ENCODE data around the gene HARBI1.

Gene HARBI1

GRCh38 chr11:46574656-46575055, 42.4 kb downstream of the HARBI1 start:
- no peak overlapping the region for H3K4me3 ChIP-seq (ENCODE audit: low read depth, low read length)
- TF ChIP-seq, protein P1, sequence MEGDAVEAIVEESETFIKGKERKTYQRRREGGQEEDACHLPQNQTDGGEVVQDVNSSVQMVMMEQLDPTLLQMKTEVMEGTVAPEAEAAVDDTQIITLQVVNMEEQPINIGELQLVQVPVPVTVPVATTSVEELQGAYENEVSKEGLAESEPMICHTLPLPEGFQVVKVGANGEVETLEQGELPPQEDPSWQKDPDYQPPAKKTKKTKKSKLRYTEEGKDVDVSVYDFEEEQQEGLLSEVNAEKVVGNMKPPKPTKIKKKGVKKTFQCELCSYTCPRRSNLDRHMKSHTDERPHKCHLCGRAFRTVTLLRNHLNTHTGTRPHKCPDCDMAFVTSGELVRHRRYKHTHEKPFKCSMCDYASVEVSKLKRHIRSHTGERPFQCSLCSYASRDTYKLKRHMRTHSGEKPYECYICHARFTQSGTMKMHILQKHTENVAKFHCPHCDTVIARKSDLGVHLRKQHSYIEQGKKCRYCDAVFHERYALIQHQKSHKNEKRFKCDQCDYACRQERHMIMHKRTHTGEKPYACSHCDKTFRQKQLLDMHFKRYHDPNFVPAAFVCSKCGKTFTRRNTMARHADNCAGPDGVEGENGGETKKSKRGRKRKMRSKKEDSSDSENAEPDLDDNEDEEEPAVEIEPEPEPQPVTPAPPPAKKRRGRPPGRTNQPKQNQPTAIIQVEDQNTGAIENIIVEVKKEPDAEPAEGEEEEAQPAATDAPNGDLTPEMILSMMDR (IDR thresholded peaks at IDR 0.05; ENCODE audit: low read depth, low read length, missing control alignments), result no peak
- DNase-seq (ENCODE audit: low read depth), result no peak

- no peak for DNase-seq (ENCODE audit: low read depth)
- TF ChIP-seq, protein P1 (IDR thresholded peaks at IDR 0.05; ENCODE audit: low read depth, low read length, missing control alignments), result no peak
Observed at GRCh38 chr11:46570790-46571398, 46.1 kb downstream of the HARBI1 start.

DNA sequence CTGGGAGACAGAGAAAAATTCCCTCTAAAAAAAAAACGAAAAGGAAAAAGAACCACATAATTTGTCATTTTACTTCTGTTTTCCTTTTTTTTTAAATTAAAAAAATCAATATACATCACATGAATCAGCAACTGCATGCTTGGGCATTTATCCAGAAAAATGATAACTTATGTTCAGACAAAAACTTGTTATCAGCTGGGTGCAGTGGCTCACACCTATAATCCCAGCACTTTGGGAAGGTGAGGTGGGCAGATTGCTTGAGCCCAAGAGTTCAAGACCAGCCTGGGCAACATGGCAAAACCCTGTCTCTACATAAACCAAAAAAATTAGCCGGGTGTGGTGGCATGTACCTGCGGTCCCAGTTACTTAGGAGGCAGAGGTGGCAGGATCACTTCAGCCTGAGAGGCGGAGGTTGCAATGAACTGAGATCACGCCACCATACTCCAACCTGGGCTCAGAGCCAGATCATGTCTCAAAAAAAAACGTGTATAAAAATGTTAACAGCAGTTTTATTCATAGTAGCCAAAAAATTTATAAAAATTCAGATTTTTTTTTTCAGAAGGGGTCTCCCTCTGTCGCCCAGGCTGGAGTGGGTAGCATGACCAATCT, 51.7 kb downstream of the HARBI1 start:
- no peak for DNase-seq (ENCODE audit: low read depth)
- H3K4me3 ChIP-seq (ENCODE audit: low read depth, low read length), result no peak overlapping the region
- TF ChIP-seq, protein P1 (IDR thresholded peaks at IDR 0.05; ENCODE audit: low read depth, low read length, missing control alignments), result no peak

More at GRCh38 chr11:46570790-46571398, 46.1 kb downstream of the HARBI1 start:
- H3K4me3 ChIP-seq (ENCODE audit: low read depth, low read length), result no peak overlapping the region

DNA sequence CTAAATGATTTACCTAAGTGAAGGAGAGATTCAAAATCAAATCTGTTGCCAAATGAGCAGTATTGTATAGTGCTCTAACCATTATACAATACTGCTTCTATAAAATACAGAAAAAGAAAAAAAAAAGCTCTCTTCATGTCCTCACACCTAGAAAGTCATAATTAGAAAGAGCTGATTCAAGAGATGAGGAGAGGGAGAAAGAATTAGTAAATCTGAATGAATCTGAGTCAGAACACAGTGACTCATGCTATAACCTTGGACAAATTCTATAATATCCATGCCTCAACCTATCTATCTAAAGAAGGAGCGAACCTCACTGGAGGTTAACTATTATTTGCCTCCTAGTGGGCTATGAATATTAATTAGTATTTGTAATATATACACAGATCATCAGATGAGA, 52.6 kb downstream of the HARBI1 start:
- no peak for DNase-seq (ENCODE audit: low read depth)
- TF ChIP-seq, protein P1 (IDR thresholded peaks at IDR 0.05; ENCODE audit: low read depth, low read length, missing control alignments), result no peak

GRCh38 chr11:46562527-46562926, 54.5 kb downstream of the HARBI1 start:
- no peak overlapping the region for H3K4me3 ChIP-seq (ENCODE audit: low read depth, low read length)
- TF ChIP-seq, protein P1 (IDR thresholded peaks at IDR 0.05; ENCODE audit: low read depth, low read length, missing control alignments), result no peak
- DNase-seq (ENCODE audit: low read depth), result no peak

More for the DNA sequence above, 52.6 kb downstream of the HARBI1 start:
- H3K4me3 ChIP-seq (ENCODE audit: low read depth, low read length), result no peak overlapping the region

DNA sequence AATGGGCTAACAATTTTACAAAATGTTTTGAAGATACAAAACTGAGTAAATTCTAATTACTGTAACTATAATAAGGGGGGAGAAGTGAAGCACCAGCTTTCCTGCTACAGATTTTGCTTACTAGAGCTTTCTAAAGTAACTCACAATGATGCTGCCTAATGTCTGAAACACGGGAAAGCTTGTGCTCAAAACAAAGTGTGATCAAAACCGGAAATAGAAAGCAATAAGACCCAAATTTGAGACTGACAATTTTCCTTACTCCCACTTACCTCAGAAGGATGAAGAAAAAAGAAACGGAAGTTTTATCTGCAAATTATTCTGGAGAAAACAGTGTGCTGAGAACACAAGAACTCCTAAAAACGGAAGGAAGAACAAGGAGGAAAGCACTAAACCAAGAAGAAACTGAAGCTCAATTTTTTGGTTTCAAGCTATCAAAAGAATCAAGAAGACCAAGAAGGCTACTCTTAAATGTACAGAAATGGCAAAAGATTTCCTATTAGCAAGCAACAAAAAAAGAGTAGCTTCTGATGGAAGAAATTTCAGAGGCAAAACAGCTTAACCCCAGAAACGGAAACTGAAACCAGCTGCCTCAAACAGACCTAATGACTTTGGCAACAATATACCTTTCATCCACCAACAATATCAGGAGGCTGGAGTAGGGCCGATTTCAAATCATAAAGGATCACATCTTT, 56.6 kb downstream of the HARBI1 start:
- H3K4me3 ChIP-seq (ENCODE audit: low read depth, low read length), result peak overlapping the region; percentile 43
- TF ChIP-seq, protein P1 (IDR thresholded peaks at IDR 0.05; ENCODE audit: low read depth, low read length, missing control alignments), result no peak
- peak; percentile 41 for DNase-seq (ENCODE audit: low read depth)

Measured in GM12864 (cell line).